ENCODE results near the gene KRCC1.
A peak's percentile ranks its signal among the peaks of the same experiment; 100 is the strongest.
"Not testable (repeated sequence)": the region's sequence is repeated elsewhere in the genome, so short reads cannot be mapped to it uniquely, and the experiment has no call there.

The KRCC1 gene

DNA sequence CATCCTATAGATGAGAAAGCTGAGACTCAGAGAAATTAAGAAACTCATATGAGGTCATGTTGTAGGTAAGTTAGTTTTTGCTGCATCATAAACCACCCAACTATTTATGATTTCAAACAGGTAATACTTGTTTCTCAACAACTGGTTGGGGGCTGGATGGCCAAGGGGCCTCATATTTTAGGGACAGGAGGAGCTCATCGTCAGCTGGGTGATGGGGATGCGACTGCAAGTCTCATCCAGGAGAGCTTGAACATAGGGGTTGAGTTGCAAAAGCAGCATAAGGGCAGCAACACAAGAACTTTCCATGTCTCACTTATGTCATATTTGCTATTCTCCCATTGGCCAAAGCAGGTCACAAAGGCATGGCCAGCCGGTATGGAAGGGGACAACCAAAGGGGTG, 35.6 kb downstream of the KRCC1 start:
- H3K79me2 ChIP-seq (ENCODE audit: insufficient read depth, low read length), result no peaks in the 10 kb centered on the region
- peaks cover 9% of the 10 kb centered on the region for H3F3A ChIP-seq (ENCODE audit: insufficient read depth)
- peaks cover 8% of the 10 kb centered on the region; the same call in 1 of the 2 replicates for H3K9me3 ChIP-seq (ENCODE audit: insufficient read depth, low read length)
- no peak overlapping the region for H3K27ac ChIP-seq (ENCODE audit: low read depth, low read length)
- H3K27me3 ChIP-seq (ENCODE audit: low read length), result no peaks in the 10 kb centered on the region
- no peak for TF ChIP-seq EZH2phosphoT487 (conservative IDR thresholded peaks at IDR 0.05; ENCODE audit: low read length)
- TF ChIP-seq, protein P1, sequence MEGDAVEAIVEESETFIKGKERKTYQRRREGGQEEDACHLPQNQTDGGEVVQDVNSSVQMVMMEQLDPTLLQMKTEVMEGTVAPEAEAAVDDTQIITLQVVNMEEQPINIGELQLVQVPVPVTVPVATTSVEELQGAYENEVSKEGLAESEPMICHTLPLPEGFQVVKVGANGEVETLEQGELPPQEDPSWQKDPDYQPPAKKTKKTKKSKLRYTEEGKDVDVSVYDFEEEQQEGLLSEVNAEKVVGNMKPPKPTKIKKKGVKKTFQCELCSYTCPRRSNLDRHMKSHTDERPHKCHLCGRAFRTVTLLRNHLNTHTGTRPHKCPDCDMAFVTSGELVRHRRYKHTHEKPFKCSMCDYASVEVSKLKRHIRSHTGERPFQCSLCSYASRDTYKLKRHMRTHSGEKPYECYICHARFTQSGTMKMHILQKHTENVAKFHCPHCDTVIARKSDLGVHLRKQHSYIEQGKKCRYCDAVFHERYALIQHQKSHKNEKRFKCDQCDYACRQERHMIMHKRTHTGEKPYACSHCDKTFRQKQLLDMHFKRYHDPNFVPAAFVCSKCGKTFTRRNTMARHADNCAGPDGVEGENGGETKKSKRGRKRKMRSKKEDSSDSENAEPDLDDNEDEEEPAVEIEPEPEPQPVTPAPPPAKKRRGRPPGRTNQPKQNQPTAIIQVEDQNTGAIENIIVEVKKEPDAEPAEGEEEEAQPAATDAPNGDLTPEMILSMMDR (IDR thresholded peaks at IDR 0.05; ENCODE audit: insufficient read depth, low read length, poor library complexity, severe bottlenecking), result no peak
- no peaks in the 10 kb centered on the region for H4K20me1 ChIP-seq (ENCODE audit: low read depth, low read length)
- H3K9me2 ChIP-seq (replicated peaks; ENCODE audit: insufficient read depth, low read length), result no peaks in the 10 kb centered on the region
- no peak overlapping the region for H3K4me2 ChIP-seq (ENCODE audit: low read depth, low read length, poor library complexity, severe bottlenecking)
- no peak overlapping the region for H3K4me3 ChIP-seq (ENCODE audit: insufficient read depth, low read length, poor library complexity, severe bottlenecking)
- no peak overlapping the region for H3K9ac ChIP-seq (ENCODE audit: low read length)
- no peak overlapping the region for H2AFZ ChIP-seq (ENCODE audit: low read depth, low read length, severe bottlenecking)
- H3K36me3 ChIP-seq (ENCODE audit: low read length), result no peaks in the 10 kb centered on the region

DNA sequence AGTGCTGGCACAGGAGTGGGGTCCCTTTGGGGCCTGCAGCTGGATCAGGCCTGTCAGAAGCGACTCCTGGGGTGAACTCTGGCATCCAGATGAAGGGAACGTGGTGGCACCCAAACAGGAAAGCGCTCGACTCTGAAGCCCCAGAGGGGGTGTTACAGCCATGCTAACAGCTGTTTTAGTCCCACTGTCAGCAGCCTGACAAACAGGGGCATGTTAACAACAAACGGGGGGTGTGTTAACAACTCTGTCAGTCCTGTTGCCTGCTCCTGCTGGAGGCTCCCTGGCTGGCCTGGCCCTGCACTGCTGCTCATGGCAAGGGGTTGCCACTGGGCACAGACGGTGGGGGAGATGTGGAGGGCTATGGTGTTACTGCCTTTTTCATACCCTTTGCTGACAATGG, 36.7 kb downstream of the KRCC1 start:
- Histone ChIP-seq H3K9me2 (replicated peaks; ENCODE audit: insufficient read depth, low read length) (no peaks in the 10 kb centered on the region), H3K4me2 (ENCODE audit: low read depth, low read length, poor library complexity, severe bottlenecking) (no peak overlapping the region), H3F3A (ENCODE audit: insufficient read depth) (peaks cover 17% of the 10 kb centered on the region), H3K27ac (ENCODE audit: low read depth, low read length) (no peak overlapping the region), H3K27me3 (ENCODE audit: low read length) (no peaks in the 10 kb centered on the region), H4K20me1 (ENCODE audit: low read depth, low read length) (no peaks in the 10 kb centered on the region), H2AFZ (ENCODE audit: low read depth, low read length, severe bottlenecking) (no peak overlapping the region), H3K9me3 (ENCODE audit: insufficient read depth, low read length) (peaks cover 8% of the 10 kb centered on the region; the same call in 1 of the 2 replicates), H3K36me3 (ENCODE audit: low read length) (no peaks in the 10 kb centered on the region), H3K79me2 (ENCODE audit: insufficient read depth, low read length) (no peaks in the 10 kb centered on the region), H3K4me3 (ENCODE audit: insufficient read depth, low read length, poor library complexity, severe bottlenecking) (no peak overlapping the region), H3K9ac (ENCODE audit: low read length) (no peak overlapping the region)
- TF ChIP-seq, protein P1 (IDR thresholded peaks at IDR 0.05; ENCODE audit: insufficient read depth, low read length, poor library complexity, severe bottlenecking), result no peak
- no peak for TF ChIP-seq EZH2phosphoT487 (conservative IDR thresholded peaks at IDR 0.05; ENCODE audit: low read length)

DNA sequence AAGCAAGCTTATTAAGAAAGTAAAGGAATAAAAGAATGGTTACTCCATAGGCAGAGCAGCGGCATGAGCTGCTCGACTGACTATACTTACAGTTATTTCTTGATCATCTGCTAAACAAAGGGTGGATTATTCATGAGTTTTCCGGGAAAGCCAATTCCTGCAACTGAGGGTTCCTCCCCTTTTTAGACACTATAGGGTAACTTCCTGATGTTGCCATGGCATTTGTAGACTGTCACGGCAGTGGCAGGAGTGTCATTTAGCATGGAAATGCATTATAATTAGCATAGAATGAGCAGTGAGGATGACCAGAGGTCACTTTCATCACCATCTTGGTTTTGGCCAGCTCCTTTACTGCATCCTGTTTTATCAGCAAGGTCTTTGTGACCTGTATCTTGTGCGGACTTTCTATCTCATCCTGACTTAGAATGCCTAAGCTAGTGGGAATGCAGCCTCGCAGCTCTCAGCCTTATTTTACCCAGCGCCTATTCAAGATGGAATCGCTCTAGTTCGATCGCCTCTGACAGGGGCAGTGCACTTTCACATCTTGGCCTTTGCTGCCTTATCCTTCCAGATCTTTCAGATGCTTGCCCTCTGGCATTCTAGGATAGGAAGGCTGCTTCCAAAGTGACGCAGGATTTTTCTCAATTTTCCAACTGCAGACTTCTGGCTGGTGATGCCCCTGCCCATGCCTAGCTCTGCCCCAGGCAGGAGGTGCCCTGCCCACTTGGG, 37.3 kb downstream of the KRCC1 start:
- not testable (repeated sequence) for H4K20me1 ChIP-seq (ENCODE audit: low read depth, low read length); H3K9me2 ChIP-seq (replicated peaks; ENCODE audit: insufficient read depth, low read length); H2AFZ ChIP-seq (ENCODE audit: low read depth, low read length, severe bottlenecking); H3K79me2 ChIP-seq (ENCODE audit: insufficient read depth, low read length); H3K9ac ChIP-seq (ENCODE audit: low read length); H3K36me3 ChIP-seq (ENCODE audit: low read length); H3K4me2 ChIP-seq (ENCODE audit: low read depth, low read length, poor library complexity, severe bottlenecking); H3K4me3 ChIP-seq (ENCODE audit: insufficient read depth, low read length, poor library complexity, severe bottlenecking); H3K9me3 ChIP-seq (ENCODE audit: insufficient read depth, low read length); H3K27me3 ChIP-seq (ENCODE audit: low read length); H3K27ac ChIP-seq (ENCODE audit: low read depth, low read length)
- H3F3A ChIP-seq (ENCODE audit: insufficient read depth), result peaks cover 17% of the 10 kb centered on the region

DNA sequence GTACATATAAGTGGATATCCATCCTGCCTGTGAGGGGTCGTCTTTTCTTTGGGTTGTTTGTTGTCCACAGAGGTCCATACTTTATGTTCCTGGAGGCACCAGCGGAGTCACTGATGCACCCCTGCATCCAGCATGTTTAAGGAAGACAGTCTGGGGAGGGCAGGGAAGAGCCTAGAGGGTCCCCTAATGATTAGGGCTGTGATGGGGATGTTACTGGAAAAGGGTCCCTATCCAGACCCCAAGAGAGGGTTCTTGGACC, 37.9 kb downstream of the KRCC1 start:
- not testable (repeated sequence) for H3K36me3 ChIP-seq (ENCODE audit: low read length); H3K27ac ChIP-seq (ENCODE audit: low read depth, low read length); H3K27me3 ChIP-seq (ENCODE audit: low read length); H4K20me1 ChIP-seq (ENCODE audit: low read depth, low read length); H3K79me2 ChIP-seq (ENCODE audit: insufficient read depth, low read length); H3K4me3 ChIP-seq (ENCODE audit: insufficient read depth, low read length, poor library complexity, severe bottlenecking); H3K9me3 ChIP-seq (ENCODE audit: insufficient read depth, low read length); H2AFZ ChIP-seq (ENCODE audit: low read depth, low read length, severe bottlenecking); H3K9me2 ChIP-seq (replicated peaks; ENCODE audit: insufficient read depth, low read length)
- peak overlapping the region; percentile 59 for H3K4me2 ChIP-seq (ENCODE audit: low read depth, low read length, poor library complexity, severe bottlenecking)
- peaks cover 17% of the 10 kb centered on the region for H3F3A ChIP-seq (ENCODE audit: insufficient read depth)
- peak overlapping the region; percentile 61; the same call in 1 of the 2 replicates for H3K9ac ChIP-seq (ENCODE audit: low read length)

Measured in SU-DHL-6 (cell line).